SJSA1 (cell line): ENCODE results near the gene SLC28A3. TPM values are rescaled to one million over a fixed set of nuclear protein-coding genes. Genes with fewer than 3 reads are reported as not detected.

Experiments
- DNase-seq, 2 experiments: peaks; one replicate each; pipeline ENCODE4 v3.0.0-alpha.2; 2015 to 2020; ENCODE audit warnings: low spot score in 2 of 2, low read depth in 1 of 2
- H3K27ac ChIP-seq: fragments of 250-450 bp; sonication (Bioruptor Pico); 2 replicates; pipeline ENCODE4 v1.5.1; 2020; ENCODE audit warnings: mild to moderate bottlenecking, moderate library complexity
- H3K27me3 ChIP-seq: fragments of 250-450 bp; sonication (Bioruptor Pico); replicated peaks from 2 replicates; pipeline ENCODE4 v1.5.1; 2020; ENCODE audit warnings: mild to moderate bottlenecking, moderate library complexity
- H3K36me3 ChIP-seq: fragments of 250-450 bp; sonication (Bioruptor Pico); 2 replicates; pipeline ENCODE4 v1.5.1; 2020; ENCODE audit warnings: mild to moderate bottlenecking
- H3K4me1 ChIP-seq: fragments of 250-450 bp; sonication (Bioruptor Pico); replicated peaks from 2 replicates; pipeline ENCODE4 v1.6.1; 2021; ENCODE audit warnings: mild to moderate bottlenecking
- H3K4me3 ChIP-seq: fragments of 250-450 bp; sonication (Bioruptor Pico); 2 replicates; pipeline ENCODE4 v1.5.1; 2020; ENCODE audit warnings: mild to moderate bottlenecking
- H3K9me3 ChIP-seq: fragments of 250-450 bp; sonication (Bioruptor Pico); replicated peaks from 2 replicates; pipeline ENCODE4 v1.5.1; 2020; ENCODE audit warnings: mild to moderate bottlenecking
- total RNA-seq: library from RNA; depleted of rRNA; stranded (reverse); fragments of >200 nt; shearing (Covaris generic); gene quantifications from 2 replicates; pipeline ENCODE4 v1.2.3, GENCODE V29; 2014

Gene SLC28A3
- total RNA-seq, 1 experiment from 2014 or later = 0.11 TPM

GRCh38 chr9:84330246-84330645 is 10.3 kb downstream of the SLC28A3 start:
- Histone ChIP-seq H3K9me3 (no peaks in the 10 kb centered on the region), H3K4me1 (no peaks in the 10 kb centered on the region), H3K36me3 (no peaks in the 10 kb centered on the region), H3K27me3 (no peaks in the 10 kb centered on the region), H3K4me3 (no peak overlapping the region), H3K27ac (no peak overlapping the region)
- DNase-seq = no peak

- Histone ChIP-seq H3K27ac (no peak overlapping the region), H3K4me1 (peaks cover 17% of the 10 kb centered on the region), H3K4me3 (no peak overlapping the region), H3K36me3 (no peaks in the 10 kb centered on the region), H3K9me3 (no peaks in the 10 kb centered on the region), H3K27me3 (no peaks in the 10 kb centered on the region)
- DNase-seq = no peak
Measured at GRCh38 chr9:84327184-84327583, 13.4 kb downstream of the SLC28A3 start.

GRCh38 chr9:84325347-84325973 is 15.1 kb downstream of the SLC28A3 start:
- no peak overlapping the region for H3K4me3 ChIP-seq
- peaks cover 18% of the 10 kb centered on the region for H3K4me1 ChIP-seq
- H3K9me3 ChIP-seq = no peaks in the 10 kb centered on the region
- no peaks in the 10 kb centered on the region for H3K36me3 ChIP-seq
- no peaks in the 10 kb centered on the region for H3K27me3 ChIP-seq
- no peak overlapping the region for H3K27ac ChIP-seq
- no peak for DNase-seq

- H3K27ac ChIP-seq = no peak overlapping the region
- H3K36me3 ChIP-seq = no peaks in the 10 kb centered on the region
- DNase-seq = no peak
- peaks cover 18% of the 10 kb centered on the region for H3K4me1 ChIP-seq
- H3K9me3 ChIP-seq = no peaks in the 10 kb centered on the region
- H3K27me3 ChIP-seq = no peaks in the 10 kb centered on the region
- no peak overlapping the region for H3K4me3 ChIP-seq
Measured at GRCh38 chr9:84324811-84325210, 15.7 kb downstream of the SLC28A3 start.

- H3K4me1 ChIP-seq = peaks cover 18% of the 10 kb centered on the region
- H3K4me3 ChIP-seq = no peak overlapping the region
- H3K36me3 ChIP-seq = no peaks in the 10 kb centered on the region
- H3K9me3 ChIP-seq = no peaks in the 10 kb centered on the region
- DNase-seq = no peak
- no peaks in the 10 kb centered on the region for H3K27me3 ChIP-seq
- H3K27ac ChIP-seq = no peak overlapping the region
Measured at GRCh38 chr9:84323858-84324257, 16.7 kb downstream of the SLC28A3 start.

- Histone ChIP-seq H3K36me3 (no peaks in the 10 kb centered on the region), H3K27ac (no peak overlapping the region), H3K4me3 (no peak overlapping the region), H3K9me3 (no peaks in the 10 kb centered on the region), H3K27me3 (no peaks in the 10 kb centered on the region), H3K4me1 (peaks cover 18% of the 10 kb centered on the region)
- peak; percentile 51 to 57 for DNase-seq
Measured at GRCh38 chr9:84322828-84323227, 17.7 kb downstream of the SLC28A3 start.

- DNase-seq = no peak
- Histone ChIP-seq H3K27ac (no peak overlapping the region), H3K36me3 (no peaks in the 10 kb centered on the region), H3K4me3 (no peak overlapping the region), H3K27me3 (no peaks in the 10 kb centered on the region), H3K9me3 (no peaks in the 10 kb centered on the region), H3K4me1 (peaks cover 18% of the 10 kb centered on the region)
Measured at GRCh38 chr9:84320231-84320630, 20.3 kb downstream of the SLC28A3 start.

- H3K27me3 ChIP-seq = no peaks in the 10 kb centered on the region
- no peak for DNase-seq
Measured at GRCh38 chr9:84319632-84320031, 20.9 kb downstream of the SLC28A3 start.

GRCh38 chr9:84318981-84319380 is 21.6 kb downstream of the SLC28A3 start:
- Histone ChIP-seq H3K4me1 (peaks cover 15% of the 10 kb centered on the region), H3K4me3 (no peak overlapping the region), H3K9me3 (no peaks in the 10 kb centered on the region), H3K27me3 (no peaks in the 10 kb centered on the region), H3K27ac (no peak overlapping the region), H3K36me3 (no peaks in the 10 kb centered on the region)
- no peak for DNase-seq

More at GRCh38 chr9:84319632-84320031, 20.9 kb downstream of the SLC28A3 start:
- no peaks in the 10 kb centered on the region for H3K9me3 ChIP-seq
- no peak overlapping the region for H3K27ac ChIP-seq
- peaks cover 16% of the 10 kb centered on the region for H3K4me1 ChIP-seq
- no peak overlapping the region for H3K4me3 ChIP-seq
- no peaks in the 10 kb centered on the region for H3K36me3 ChIP-seq

GRCh38 chr9:84317563-84317962 is 23.0 kb downstream of the SLC28A3 start:
- Histone ChIP-seq H3K27ac (no peak overlapping the region), H3K9me3 (no peaks in the 10 kb centered on the region), H3K4me1 (peaks cover 4% of the 10 kb centered on the region), H3K27me3 (no peaks in the 10 kb centered on the region), H3K4me3 (no peak overlapping the region), H3K36me3 (no peaks in the 10 kb centered on the region)
- no peak for DNase-seq

GRCh38 chr9:84315278-84315877 is 25.2 kb downstream of the SLC28A3 start:
- Histone ChIP-seq H3K36me3 (no peaks in the 10 kb centered on the region), H3K4me3 (no peak overlapping the region), H3K9me3 (no peaks in the 10 kb centered on the region), H3K27ac (no peak overlapping the region), H3K4me1 (no peaks in the 10 kb centered on the region), H3K27me3 (no peaks in the 10 kb centered on the region)
- peak; percentile 39 to 45 for DNase-seq

- Histone ChIP-seq H3K4me3 (no peak overlapping the region), H3K36me3 (no peaks in the 10 kb centered on the region), H3K27me3 (no peaks in the 10 kb centered on the region), H3K27ac (no peak overlapping the region), H3K9me3 (no peaks in the 10 kb centered on the region), H3K4me1 (no peaks in the 10 kb centered on the region)
- DNase-seq = no peak
Measured at GRCh38 chr9:84314306-84314705, 26.3 kb downstream of the SLC28A3 start.

GRCh38 chr9:84310883-84311282 is 29.7 kb downstream of the SLC28A3 start:
- Histone ChIP-seq H3K27ac (no peak overlapping the region), H3K9me3 (no peaks in the 10 kb centered on the region), H3K27me3 (no peaks in the 10 kb centered on the region), H3K4me3 (no peak overlapping the region), H3K4me1 (no peaks in the 10 kb centered on the region), H3K36me3 (no peaks in the 10 kb centered on the region)
- DNase-seq = no peak

- H3K4me3 ChIP-seq = no peak overlapping the region
- H3K27me3 ChIP-seq = no peaks in the 10 kb centered on the region
- H3K36me3 ChIP-seq = no peaks in the 10 kb centered on the region
- peaks cover 7% of the 10 kb centered on the region for H3K4me1 ChIP-seq
- no peak overlapping the region for H3K27ac ChIP-seq
- no peaks in the 10 kb centered on the region for H3K9me3 ChIP-seq
- no peak for DNase-seq
Measured at GRCh38 chr9:84305497-84306131, 34.9 kb downstream of the SLC28A3 start.
